ENCODE results near the gene KLF12. TPM values are rescaled to one million over a fixed set of nuclear protein-coding genes. Genes with fewer than 3 reads are reported as not detected.

The KLF12 gene
- total RNA-seq, 4 donors from 2014 or later = 2.3 to 57.7 (median 13.2) TPM

- intact Hi-C loops (cut with DNase I; ENCODE audit: low total_unique reads) = no loop called here
- no peaks in the 10 kb centered on the region for H3K27me3 ChIP-seq
- no peak overlapping the region for H3K4me3 ChIP-seq
- no peak for DNase-seq
- TF ChIP-seq CTCF (IDR thresholded peaks at IDR 0.05) (no peak), POLR2A (IDR thresholded peaks at IDR 0.05) (no peak)
- no peak overlapping the region for H3K27ac ChIP-seq
- H3K36me3 ChIP-seq = no peaks in the 10 kb centered on the region
- no peaks in the 10 kb centered on the region for H3K4me1 ChIP-seq
- no peaks in the 10 kb centered on the region for H3K9me3 ChIP-seq
Measured at GRCh38 chr13:74105871-74106270, 28.3 kb downstream of the KLF12 start.

- Histone ChIP-seq H3K27me3 (no peaks in the 10 kb centered on the region), H3K36me3 (no peaks in the 10 kb centered on the region), H3K4me1 (no peaks in the 10 kb centered on the region), H3K27ac (no peak overlapping the region), H3K9me3 (no peaks in the 10 kb centered on the region), H3K4me3 (no peak overlapping the region)
- TF ChIP-seq CTCF (IDR thresholded peaks at IDR 0.05) = no peak
- TF ChIP-seq POLR2A (IDR thresholded peaks at IDR 0.05) = no peak
- DNase-seq = no peak
- intact Hi-C loops (cut with DNase I; ENCODE audit: low total_unique reads) = no loop called here
Measured at GRCh38 chr13:74104661-74105275, 29.4 kb downstream of the KLF12 start.

- DNase-seq = no peak
- Histone ChIP-seq H3K36me3 (no peaks in the 10 kb centered on the region), H3K4me3 (no peak overlapping the region), H3K9me3 (no peaks in the 10 kb centered on the region), H3K27me3 (no peaks in the 10 kb centered on the region), H3K27ac (no peak overlapping the region), H3K4me1 (no peaks in the 10 kb centered on the region)
- no peak for TF ChIP-seq POLR2A (IDR thresholded peaks at IDR 0.05)
- TF ChIP-seq CTCF (IDR thresholded peaks at IDR 0.05) = no peak
- intact Hi-C loops (cut with DNase I; ENCODE audit: low total_unique reads) = no loop called here
Measured at GRCh38 chr13:74103970-74104555, 30.1 kb downstream of the KLF12 start.

GRCh38 chr13:74103196-74103595, 31.0 kb downstream of the KLF12 start:
- DNase-seq = no peak
- intact Hi-C loops (cut with DNase I; ENCODE audit: low total_unique reads) = no loop called here
- Histone ChIP-seq H3K27ac (no peak overlapping the region), H3K9me3 (no peaks in the 10 kb centered on the region), H3K4me1 (no peaks in the 10 kb centered on the region), H3K36me3 (no peaks in the 10 kb centered on the region), H3K4me3 (no peak overlapping the region), H3K27me3 (no peaks in the 10 kb centered on the region)
- TF ChIP-seq CTCF (IDR thresholded peaks at IDR 0.05) (no peak), POLR2A (IDR thresholded peaks at IDR 0.05) (no peak)

GRCh38 chr13:74102691-74103090, 31.5 kb downstream of the KLF12 start:
- TF ChIP-seq POLR2A (IDR thresholded peaks at IDR 0.05) (no peak), CTCF (IDR thresholded peaks at IDR 0.05) (no peak)
- no peak for DNase-seq
- Histone ChIP-seq H3K27me3 (no peaks in the 10 kb centered on the region), H3K9me3 (no peaks in the 10 kb centered on the region), H3K4me3 (no peak overlapping the region), H3K4me1 (no peaks in the 10 kb centered on the region), H3K36me3 (no peaks in the 10 kb centered on the region), H3K27ac (no peak overlapping the region)
- intact Hi-C loops (cut with DNase I; ENCODE audit: low total_unique reads) = no loop called here
